ENCODE measurements around the gene HHATL.

HHATL gene

GRCh38 chr3:42713747-42714146, 11.1 kb upstream of the HHATL start:
- in situ Hi-C loops (cut with MboI; ENCODE audit: low sequenced_read_pairs), result no loop called here

- in situ Hi-C loops (cut with MboI; ENCODE audit: low sequenced_read_pairs), result no loop called here
These were observed 10.2 kb upstream of the HHATL start for GRCh38 chr3:42712688-42713372.

GRCh38 chr3:42712344-42712648, 9.7 kb upstream of the HHATL start:
- in situ Hi-C loops (cut with MboI; ENCODE audit: low sequenced_read_pairs), result no loop called here

GRCh38 chr3:42711491-42712343, 9.1 kb upstream of the HHATL start:
- in situ Hi-C loops (cut with MboI; ENCODE audit: low sequenced_read_pairs), result no loop called here

GRCh38 chr3:42710323-42711021, 7.9 kb upstream of the HHATL start:
- in situ Hi-C loops (cut with MboI; ENCODE audit: low sequenced_read_pairs), result no loop called here

GRCh38 chr3:42709621-42710020, 7.0 kb upstream of the HHATL start:
- in situ Hi-C loops (cut with MboI; ENCODE audit: low sequenced_read_pairs), result no loop called here

GRCh38 chr3:42708611-42709151, 6.1 kb upstream of the HHATL start:
- in situ Hi-C loops (cut with MboI; ENCODE audit: low sequenced_read_pairs), result no loop called here

- in situ Hi-C loops (cut with MboI; ENCODE audit: low sequenced_read_pairs), result no loop called here
These were observed 5.2 kb upstream of the HHATL start for GRCh38 chr3:42707620-42708355.

- in situ Hi-C loops (cut with MboI; ENCODE audit: low sequenced_read_pairs), result no loop called here
These were observed 4.4 kb upstream of the HHATL start for GRCh38 chr3:42706721-42707619.

GRCh38 chr3:42705962-42706585, 3.5 kb upstream of the HHATL start:
- in situ Hi-C loops (cut with MboI; ENCODE audit: low sequenced_read_pairs), result no loop called here

GRCh38 chr3:42705058-42705767, 2.6 kb upstream of the HHATL start:
- in situ Hi-C loops (cut with MboI; ENCODE audit: low sequenced_read_pairs), result no loop called here

- in situ Hi-C loops (cut with MboI; ENCODE audit: low sequenced_read_pairs), result no loop called here
These were observed 1.7 kb upstream of the HHATL start for GRCh38 chr3:42704136-42704841.

GRCh38 chr3:42703695-42704025, 1.1 kb upstream of the HHATL start:
- in situ Hi-C loops (cut with MboI; ENCODE audit: low sequenced_read_pairs), result no loop called here

- in situ Hi-C loops (cut with MboI; ENCODE audit: low sequenced_read_pairs), result no loop called here
These were observed 540 bp upstream of the HHATL start for GRCh38 chr3:42702982-42703694.

- in situ Hi-C loops (cut with MboI; ENCODE audit: low sequenced_read_pairs), result no loop called here
These were observed 1.1 kb downstream of the HHATL start for GRCh38 chr3:42701371-42702065.

- in situ Hi-C loops (cut with MboI; ENCODE audit: low sequenced_read_pairs), result no loop called here
These were observed 2.0 kb downstream of the HHATL start for GRCh38 chr3:42700366-42701288.
